Epithelial cell of proximal tubule (primary cell): Measurements from ENCODE around the gene CELA3B. TPM values are rescaled to one million over a fixed set of nuclear protein-coding genes. Genes with fewer than 3 reads are reported as not detected.
A peak's percentile ranks its signal among the peaks of the same experiment; 100 is the strongest.
"Not testable (repeated sequence)": the region's sequence is repeated elsewhere in the genome, so short reads cannot be mapped to it uniquely, and the experiment has no call there.

Experiments
- DNase-seq: peaks from one replicate; pipeline ENCODE4 v3.0.0-alpha.2; 2011; ENCODE audit warnings: low read depth
- H3K4me3 ChIP-seq: 2 replicates; pipeline ENCODE4 v1.5.1; 2011; ENCODE audit warnings: low read depth, mild to moderate bottlenecking, low read length
- CTCF ChIP-seq: conservative IDR thresholded peaks from 2 replicates; pipeline ENCODE4 v1.5.1; 2012; ENCODE audit warnings: low read depth, mild to moderate bottlenecking, low read length
- total RNA-seq: library from RNA; depleted of rRNA; stranded (reverse); fragments of >200 nt; gene quantifications from 2 replicates; pipeline ENCODE4 v1.2.3, GENCODE V29; 2015

CELA3B gene
- total RNA-seq, 1 donor from 2014 or later = not detected

DNA sequence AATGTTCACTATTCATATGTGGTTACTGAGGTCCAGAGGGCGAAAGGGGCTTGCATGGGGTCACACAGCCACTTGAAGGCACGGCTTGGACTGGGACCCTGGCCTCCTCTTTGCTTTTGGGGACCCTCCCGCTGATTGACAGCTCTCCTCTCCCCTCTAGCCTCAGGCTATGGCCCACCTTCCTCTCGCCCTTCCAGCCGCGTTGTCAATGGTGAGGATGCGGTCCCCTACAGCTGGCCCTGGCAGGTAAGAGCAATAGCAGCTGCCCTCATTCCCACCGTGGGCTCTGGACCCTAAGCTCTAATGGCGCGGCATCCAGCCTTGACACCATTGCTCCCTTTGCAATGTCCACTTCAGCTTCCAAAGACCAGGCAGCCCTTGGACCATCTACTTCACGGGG lies 1.4 kb downstream of the CELA3B start:
- not testable (repeated sequence) for DNase-seq, H3K4me3 ChIP-seq

DNA sequence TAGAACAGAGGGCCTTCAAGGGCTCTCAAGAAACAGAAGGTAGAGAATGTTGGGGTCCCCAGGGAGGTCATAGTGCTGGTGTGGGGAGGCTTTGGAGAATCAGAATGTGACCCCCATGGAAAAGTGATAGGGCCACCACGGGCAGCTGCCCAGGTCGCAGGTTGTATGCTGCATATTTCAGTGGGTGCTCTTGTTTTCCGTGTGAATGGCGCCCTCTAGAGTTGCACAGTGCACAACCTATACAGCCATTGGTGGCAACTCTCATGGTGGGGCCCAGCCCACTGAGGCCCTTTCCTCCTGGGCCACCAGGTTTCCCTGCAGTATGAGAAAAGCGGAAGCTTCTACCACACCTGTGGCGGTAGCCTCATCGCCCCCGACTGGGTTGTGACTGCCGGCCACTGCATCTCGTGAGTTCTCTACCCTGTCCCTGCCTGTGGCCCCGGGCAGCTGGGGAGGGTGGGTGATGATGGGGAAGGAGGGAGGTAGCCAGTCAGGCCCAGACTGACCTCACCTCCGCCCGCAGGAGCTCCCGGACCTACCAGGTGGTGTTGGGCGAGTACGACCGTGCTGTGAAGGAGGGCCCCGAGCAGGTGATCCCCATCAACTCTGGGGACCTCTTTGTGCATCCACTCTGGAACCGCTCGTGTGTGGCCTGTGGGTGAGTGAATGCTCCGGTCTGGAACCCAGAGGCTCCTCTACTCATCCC lies 3.8 kb downstream of the CELA3B start:
- H3K4me3 ChIP-seq, DNase-seq: not testable (repeated sequence)
- TF ChIP-seq CTCF = peak; percentile 15

GRCh38 chr1:21981253-21981652 lies 4.4 kb downstream of the CELA3B start:
- not testable (repeated sequence) for H3K4me3 ChIP-seq

GRCh38 chr1:21982122-21982521 lies 5.3 kb downstream of the CELA3B start:
- not testable (repeated sequence) for H3K4me3 ChIP-seq, DNase-seq

More at GRCh38 chr1:21981253-21981652, 4.4 kb downstream of the CELA3B start:
- not testable (repeated sequence) for DNase-seq

DNA sequence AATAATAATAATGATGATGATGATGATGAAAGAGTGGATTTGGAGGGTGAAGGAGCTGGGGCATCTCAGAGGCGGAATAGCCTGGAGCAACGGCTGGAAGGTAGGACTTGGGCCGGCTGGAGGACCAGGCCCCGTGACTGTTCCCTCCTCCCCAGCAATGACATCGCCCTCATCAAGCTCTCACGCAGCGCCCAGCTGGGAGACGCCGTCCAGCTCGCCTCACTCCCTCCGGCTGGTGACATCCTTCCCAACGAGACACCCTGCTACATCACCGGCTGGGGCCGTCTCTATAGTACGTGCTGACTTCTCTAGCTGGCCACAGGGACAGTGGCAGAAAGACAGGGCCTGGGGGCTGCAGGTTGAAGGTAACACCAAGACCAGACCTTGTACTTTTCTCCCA lies 6.7 kb downstream of the CELA3B start:
- not testable (repeated sequence) for H3K4me3 ChIP-seq, DNase-seq

GRCh38 chr1:21985893-21986292 lies 9.1 kb downstream of the CELA3B start:
- H3K4me3 ChIP-seq, DNase-seq: not testable (repeated sequence)

DNA sequence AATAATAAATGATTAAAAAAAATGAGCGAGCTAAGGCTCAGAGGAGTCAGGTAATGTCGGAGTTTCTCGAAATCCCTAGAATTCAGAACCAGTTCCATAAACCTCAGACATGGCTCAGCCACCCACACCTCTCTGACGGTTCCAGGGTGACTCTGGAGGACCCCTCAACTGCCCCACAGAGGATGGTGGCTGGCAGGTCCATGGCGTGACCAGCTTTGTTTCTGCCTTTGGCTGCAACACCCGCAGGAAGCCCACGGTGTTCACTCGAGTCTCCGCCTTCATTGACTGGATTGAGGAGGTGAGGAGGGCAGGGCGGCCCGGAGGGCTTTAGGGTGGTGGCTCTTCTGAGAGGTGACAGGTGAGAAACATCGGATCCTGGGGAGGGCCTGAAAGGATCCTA lies 9.6 kb downstream of the CELA3B start:
- DNase-seq = not testable (repeated sequence)

GRCh38 chr1:21989672-21990393 lies 13.0 kb downstream of the CELA3B start:
- DNase-seq, H3K4me3 ChIP-seq: not testable (repeated sequence)

More for the DNA sequence above, 9.6 kb downstream of the CELA3B start:
- not testable (repeated sequence) for H3K4me3 ChIP-seq

GRCh38 chr1:21992186-21992585 lies 15.4 kb downstream of the CELA3B start:
- H3K4me3 ChIP-seq, DNase-seq: not testable (repeated sequence)

GRCh38 chr1:21994716-21995115 lies 17.9 kb downstream of the CELA3B start:
- H3K4me3 ChIP-seq, DNase-seq: not testable (repeated sequence)

DNA sequence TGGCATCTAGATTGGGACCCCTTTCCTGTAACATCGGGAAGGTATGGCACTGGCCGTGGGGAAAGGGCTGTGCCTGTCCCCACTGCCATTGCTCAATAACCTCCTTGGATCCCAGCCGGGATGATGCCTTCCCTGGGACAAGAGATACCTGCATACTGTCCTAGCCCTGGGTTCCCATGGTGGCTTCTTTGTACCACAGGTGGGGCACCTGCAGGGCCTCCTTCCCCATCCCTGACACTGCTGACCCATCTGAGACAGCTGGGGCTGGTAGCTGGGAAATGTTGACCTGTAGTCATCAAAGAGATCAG lies 19.8 kb downstream of the CELA3B start:
- DNase-seq, H3K4me3 ChIP-seq: not testable (repeated sequence)

GRCh38 chr1:21997891-21998623 lies 21.2 kb downstream of the CELA3B start:
- peak; percentile 31 for DNase-seq
- not testable (repeated sequence) for H3K4me3 ChIP-seq

DNA sequence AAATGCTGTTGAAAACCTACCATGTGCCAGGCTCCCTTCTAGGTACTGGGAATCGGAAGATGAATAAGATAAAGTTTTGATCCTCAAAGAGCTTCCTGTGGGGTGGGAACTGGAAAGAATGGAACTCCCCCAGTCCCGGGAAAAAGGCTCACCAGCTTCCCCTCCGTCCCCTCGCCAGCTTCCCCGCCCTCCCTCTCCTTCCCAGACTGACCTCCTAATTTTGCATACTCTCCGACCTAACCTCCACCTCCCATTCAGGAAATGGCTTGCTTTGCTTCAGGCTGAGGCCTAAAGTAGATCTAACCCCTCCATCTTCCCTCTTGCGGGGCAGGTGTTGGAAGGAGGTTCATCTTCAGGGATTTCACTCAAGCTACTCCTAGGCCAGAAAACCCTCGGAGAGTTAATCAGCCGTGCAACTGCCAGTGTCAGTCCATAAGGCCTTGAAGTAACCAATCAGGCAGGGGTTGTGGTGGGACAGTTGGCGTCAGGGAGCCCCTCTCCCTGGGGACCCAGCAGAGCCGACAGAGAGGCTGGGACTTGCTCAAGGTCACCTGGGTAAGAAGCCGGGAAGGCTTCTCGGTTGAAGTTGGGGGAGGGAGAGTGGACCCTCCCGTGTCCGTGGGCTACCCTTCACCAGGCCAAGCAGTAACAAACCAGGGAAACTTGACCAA lies 21.9 kb downstream of the CELA3B start:
- not testable (repeated sequence) for DNase-seq, H3K4me3 ChIP-seq

- DNase-seq, H3K4me3 ChIP-seq: not testable (repeated sequence)
Measured at GRCh38 chr1:21999645-22000044, 22.8 kb downstream of the CELA3B start.
